Measurements from ENCODE around the gene ROR1. TPM values are rescaled to one million over a fixed set of nuclear protein-coding genes. Genes with fewer than 3 reads are reported as not detected.
"Not testable (repeated sequence)": the region's sequence is repeated elsewhere in the genome, so short reads cannot be mapped to it uniquely, and the experiment has no call there.

The ROR1 gene
- total RNA-seq, 2 donors from 2014 or later, result 0.09 TPM; not detected in 1

GRCh38 chr1:63794354-63794753 lies 20.5 kb downstream of the ROR1 start:
- no peaks in the 10 kb centered on the region for H3K4me1 Mint-ChIP-seq
- H3K9me3 Mint-ChIP-seq, result no peaks in the 10 kb centered on the region
- ATAC-seq (replicated peaks), result no peak
- H3K36me3 Mint-ChIP-seq (ENCODE audit: low read depth), result no peaks in the 10 kb centered on the region
- H3K27me3 Mint-ChIP-seq, result peaks cover 14% of the 10 kb centered on the region
- no peak overlapping the region for H3K27ac Mint-ChIP-seq
- no peak overlapping the region for H3K4me3 Mint-ChIP-seq

- Mint-ChIP-seq H3K9me3 (no peaks in the 10 kb centered on the region), H3K27me3 (peaks cover 11% of the 10 kb centered on the region), H3K27ac (no peak overlapping the region), H3K36me3 (ENCODE audit: low read depth) (no peaks in the 10 kb centered on the region), H3K4me1 (no peaks in the 10 kb centered on the region), H3K4me3 (no peak overlapping the region)
- no peak for ATAC-seq (replicated peaks)
Observed at GRCh38 chr1:63794939-63795378, 21.1 kb downstream of the ROR1 start.

- ATAC-seq (replicated peaks), result no peak
- Mint-ChIP-seq H3K4me1 (no peaks in the 10 kb centered on the region), H3K27ac (no peak overlapping the region)
Observed at GRCh38 chr1:63795455-63795854, 21.6 kb downstream of the ROR1 start.

GRCh38 chr1:63797056-63797726 lies 23.4 kb downstream of the ROR1 start:
- no peak overlapping the region for H3K4me3 Mint-ChIP-seq
- no peak for ATAC-seq (replicated peaks)
- no peaks in the 10 kb centered on the region for H3K4me1 Mint-ChIP-seq
- peaks cover 6% of the 10 kb centered on the region for H3K27me3 Mint-ChIP-seq
- H3K9me3 Mint-ChIP-seq, result no peaks in the 10 kb centered on the region
- no peaks in the 10 kb centered on the region for H3K36me3 Mint-ChIP-seq (ENCODE audit: low read depth)
- H3K27ac Mint-ChIP-seq, result no peak overlapping the region

More at GRCh38 chr1:63795455-63795854, 21.6 kb downstream of the ROR1 start:
- Mint-ChIP-seq H3K9me3 (no peaks in the 10 kb centered on the region), H3K36me3 (ENCODE audit: low read depth) (no peaks in the 10 kb centered on the region), H3K4me3 (no peak overlapping the region), H3K27me3 (peaks cover 10% of the 10 kb centered on the region)

GRCh38 chr1:63798284-63798683 lies 24.5 kb downstream of the ROR1 start:
- Mint-ChIP-seq H3K9me3 (no peaks in the 10 kb centered on the region), H3K27ac (no peak overlapping the region), H3K4me1 (no peaks in the 10 kb centered on the region), H3K36me3 (ENCODE audit: low read depth) (no peaks in the 10 kb centered on the region), H3K27me3 (peaks cover 7% of the 10 kb centered on the region), H3K4me3 (no peak overlapping the region)
- ATAC-seq (replicated peaks), result no peak

GRCh38 chr1:63799307-63799706 lies 25.5 kb downstream of the ROR1 start:
- Mint-ChIP-seq H3K9me3 (no peaks in the 10 kb centered on the region), H3K36me3 (ENCODE audit: low read depth) (no peaks in the 10 kb centered on the region), H3K27ac (no peak overlapping the region), H3K27me3 (peaks cover 11% of the 10 kb centered on the region), H3K4me1 (no peaks in the 10 kb centered on the region), H3K4me3 (no peak overlapping the region)
- ATAC-seq (replicated peaks), result no peak

GRCh38 chr1:63799820-63800219 lies 26.0 kb downstream of the ROR1 start:
- no peak overlapping the region for H3K4me3 Mint-ChIP-seq
- no peak for ATAC-seq (replicated peaks)
- H3K27ac Mint-ChIP-seq, result no peak overlapping the region
- peaks cover 8% of the 10 kb centered on the region for H3K27me3 Mint-ChIP-seq
- no peaks in the 10 kb centered on the region for H3K9me3 Mint-ChIP-seq
- H3K4me1 Mint-ChIP-seq, result no peaks in the 10 kb centered on the region
- H3K36me3 Mint-ChIP-seq (ENCODE audit: low read depth), result no peaks in the 10 kb centered on the region

GRCh38 chr1:63802109-63802508 lies 28.3 kb downstream of the ROR1 start:
- Mint-ChIP-seq H3K9me3 (no peaks in the 10 kb centered on the region), H3K27me3 (peaks cover 9% of the 10 kb centered on the region), H3K4me3 (no peak overlapping the region), H3K4me1 (no peaks in the 10 kb centered on the region), H3K36me3 (ENCODE audit: low read depth) (no peaks in the 10 kb centered on the region), H3K27ac (no peak overlapping the region)
- no peak for ATAC-seq (replicated peaks)

- no peaks in the 10 kb centered on the region for H3K36me3 Mint-ChIP-seq (ENCODE audit: low read depth)
- H3K27ac Mint-ChIP-seq, result no peak overlapping the region
- peaks cover 18% of the 10 kb centered on the region for H3K27me3 Mint-ChIP-seq
- no peak overlapping the region for H3K4me3 Mint-ChIP-seq
- no peaks in the 10 kb centered on the region for H3K4me1 Mint-ChIP-seq
- ATAC-seq (replicated peaks), result no peak
- H3K9me3 Mint-ChIP-seq, result no peaks in the 10 kb centered on the region
Observed at GRCh38 chr1:63804829-63805484, 31.1 kb downstream of the ROR1 start.

GRCh38 chr1:63807046-63807445 lies 33.2 kb downstream of the ROR1 start:
- ATAC-seq (replicated peaks), result no peak
- Mint-ChIP-seq H3K9me3 (no peaks in the 10 kb centered on the region), H3K4me3 (no peak overlapping the region), H3K36me3 (ENCODE audit: low read depth) (no peaks in the 10 kb centered on the region), H3K27me3 (peaks cover 22% of the 10 kb centered on the region), H3K27ac (no peak overlapping the region), H3K4me1 (no peaks in the 10 kb centered on the region)

GRCh38 chr1:63810936-63811469 lies 37.2 kb downstream of the ROR1 start:
- Mint-ChIP-seq H3K9me3 (no peaks in the 10 kb centered on the region), H3K27ac (no peak overlapping the region), H3K27me3 (peaks cover 13% of the 10 kb centered on the region), H3K36me3 (ENCODE audit: low read depth) (no peaks in the 10 kb centered on the region), H3K4me1 (no peaks in the 10 kb centered on the region), H3K4me3 (no peak overlapping the region)
- ATAC-seq (replicated peaks), result no peak

- Mint-ChIP-seq H3K4me1 (no peaks in the 10 kb centered on the region), H3K36me3 (ENCODE audit: low read depth) (no peaks in the 10 kb centered on the region), H3K9me3 (no peaks in the 10 kb centered on the region), H3K27ac (no peak overlapping the region), H3K27me3 (peaks cover 13% of the 10 kb centered on the region), H3K4me3 (no peak overlapping the region)
- ATAC-seq (replicated peaks), result no peak
Observed at GRCh38 chr1:63812071-63812700, 38.4 kb downstream of the ROR1 start.

- Mint-ChIP-seq H3K9me3 (no peaks in the 10 kb centered on the region), H3K4me3 (no peak overlapping the region), H3K36me3 (ENCODE audit: low read depth) (no peaks in the 10 kb centered on the region), H3K4me1 (no peaks in the 10 kb centered on the region), H3K27me3 (peaks cover 10% of the 10 kb centered on the region), H3K27ac (no peak overlapping the region)
- ATAC-seq (replicated peaks), result no peak
Observed at GRCh38 chr1:63813829-63814277, 40.0 kb downstream of the ROR1 start.

GRCh38 chr1:63816217-63816815 lies 42.5 kb downstream of the ROR1 start:
- H3K27ac Mint-ChIP-seq; H3K27me3 Mint-ChIP-seq; H3K36me3 Mint-ChIP-seq (ENCODE audit: low read depth); ATAC-seq (replicated peaks); H3K9me3 Mint-ChIP-seq; H3K4me1 Mint-ChIP-seq; H3K4me3 Mint-ChIP-seq: not testable (repeated sequence)
